Mucosa of gallbladder (tissue), 1 donor: ENCODE data around the gene NOTUM. TPM values are rescaled to one million over a fixed set of nuclear protein-coding genes. Genes with fewer than 3 reads are reported as not detected.

Experiments
- DNase-seq: peaks from one replicate; pipeline ENCODE4 v3.0.0-alpha.2; 2020; ENCODE audit warnings: low spot score
- total RNA-seq: library from RNA; stranded (reverse); gene quantifications from one replicate; pipeline ENCODE4 v1.2.1, GENCODE V29; 2021
- donor health status: DM: no; HTN: no; CAD: no.

The NOTUM gene
- total RNA-seq, 1 donor from 2014 or later = 1.3 TPM

- DNase-seq = peak; percentile 92
Measured at GRCh38 chr17:81977211-81977808, 16.3 kb upstream of the NOTUM start, which contains the start of gene ASPSCR1. ASPSCR1 (plus strand) TSS chr17:81977629; CDS start chr17:81977647, 18 bp downstream.

- no peak for DNase-seq
Measured at GRCh38 chr17:81976332-81977210, 15.6 kb upstream of the NOTUM start.

- DNase-seq = no peak
Measured at GRCh38 chr17:81973432-81973831, 12.4 kb upstream of the NOTUM start.

- DNase-seq = no peak
Measured at GRCh38 chr17:81968850-81969812, 8.1 kb upstream of the NOTUM start.

- no peak for DNase-seq
Measured at GRCh38 chr17:81968396-81968745, 7.4 kb upstream of the NOTUM start.

GRCh38 chr17:81967533-81968395 is 6.8 kb upstream of the NOTUM start:
- peak; percentile 78 for DNase-seq

- DNase-seq = no peak
Measured at GRCh38 chr17:81967244-81967532, 6.2 kb upstream of the NOTUM start.

- DNase-seq = peak; percentile 25
Measured at GRCh38 chr17:81966343-81967243, 5.6 kb upstream of the NOTUM start.

GRCh38 chr17:81964081-81964849 is 3.3 kb upstream of the NOTUM start:
- DNase-seq = no peak

- no peak for DNase-seq
Measured at GRCh38 chr17:81962499-81963441, 1.8 kb upstream of the NOTUM start.

- no peak for DNase-seq
Measured at GRCh38 chr17:81961521-81962498, 823 bp upstream of the NOTUM start.

- DNase-seq = no peak
Measured at GRCh38 chr17:81960130-81960958, 643 bp downstream of the NOTUM start.

GRCh38 chr17:81959362-81960129 is 1.4 kb downstream of the NOTUM start:
- DNase-seq = peak; percentile 64

- no peak for DNase-seq
Measured at GRCh38 chr17:81958633-81959342, 2.2 kb downstream of the NOTUM start.
